Hematopoietic multipotent progenitor cell treated with erythropoietin and hydrocortisone succinate and interleukin-3 and kit ligand, for 4 days (in vitro differentiated cells): ENCODE measurements around the gene NAV2.

Source experiments
- DNase-seq: peaks from one replicate; pipeline ENCODE4 v3.0.0-alpha.2; 2015

Gene NAV2

GRCh38 chr11:19814421-19814820, 101.8 kb downstream of the NAV2 start:
- no peak for DNase-seq

- DNase-seq, result no peak
Observed at GRCh38 chr11:19816040-19816439, 103.4 kb downstream of the NAV2 start.

- DNase-seq, result no peak
Observed at GRCh38 chr11:19816817-19817216, 104.2 kb downstream of the NAV2 start.

GRCh38 chr11:19817265-19817851, 104.7 kb downstream of the NAV2 start:
- DNase-seq, result no peak

GRCh38 chr11:19817870-19818269, 105.2 kb downstream of the NAV2 start:
- no peak for DNase-seq

GRCh38 chr11:19818619-19819018, 106.0 kb downstream of the NAV2 start:
- no peak for DNase-seq

- DNase-seq, result no peak
Observed at GRCh38 chr11:19819148-19819547, 106.5 kb downstream of the NAV2 start.

- DNase-seq, result no peak
Observed at GRCh38 chr11:19820100-19820499, 107.5 kb downstream of the NAV2 start.

- no peak for DNase-seq
Observed at GRCh38 chr11:19821412-19821875, 108.8 kb downstream of the NAV2 start.

GRCh38 chr11:19821993-19822392, 109.4 kb downstream of the NAV2 start:
- DNase-seq, result no peak

- DNase-seq, result no peak
Observed at GRCh38 chr11:19822531-19822930, 109.9 kb downstream of the NAV2 start.

GRCh38 chr11:19826606-19827005, 114.0 kb downstream of the NAV2 start:
- no peak for DNase-seq

- DNase-seq, result peak; percentile 42
Observed at GRCh38 chr11:19827399-19828135, 114.9 kb downstream of the NAV2 start.

- peak; percentile 13 for DNase-seq
Observed at GRCh38 chr11:19828382-19829108, 115.9 kb downstream of the NAV2 start.

GRCh38 chr11:19829109-19829837, 116.6 kb downstream of the NAV2 start:
- DNase-seq, result no peak

- no peak for DNase-seq
Observed at GRCh38 chr11:19832086-19832750, 119.6 kb downstream of the NAV2 start.

GRCh38 chr11:19832901-19833300, 120.3 kb downstream of the NAV2 start:
- DNase-seq, result no peak

- DNase-seq, result no peak
Observed at GRCh38 chr11:19834771-19835170, 122.1 kb downstream of the NAV2 start.

GRCh38 chr11:19836666-19837065, 124.0 kb downstream of the NAV2 start:
- DNase-seq, result no peak

GRCh38 chr11:19838994-19839768, 126.5 kb downstream of the NAV2 start:
- DNase-seq, result no peak

GRCh38 chr11:19840961-19841360, 128.3 kb downstream of the NAV2 start:
- DNase-seq, result no peak

- DNase-seq, result no peak
Observed at GRCh38 chr11:19842505-19842904, 129.9 kb downstream of the NAV2 start.
